HG03280 (cell line): ENCODE data around the gene CLIP2.
"Not testable (repeated sequence)": the region's sequence is repeated elsewhere in the genome, so short reads cannot be mapped to it uniquely, and the experiment has no call there.

Source experiments
- ATAC-seq: cut with Tn5 transposase; IDR thresholded peaks from one replicate; pipeline ENCODE4 v1.9.1; 2021; ENCODE audit warnings: mild to moderate bottlenecking, moderate library complexity; ENCODE audit not compliant: unreplicated experiment

The CLIP2 gene

GRCh38 chr7:74401137-74401859 is 112.1 kb downstream of the CLIP2 start:
- ATAC-seq = no peak

DNA sequence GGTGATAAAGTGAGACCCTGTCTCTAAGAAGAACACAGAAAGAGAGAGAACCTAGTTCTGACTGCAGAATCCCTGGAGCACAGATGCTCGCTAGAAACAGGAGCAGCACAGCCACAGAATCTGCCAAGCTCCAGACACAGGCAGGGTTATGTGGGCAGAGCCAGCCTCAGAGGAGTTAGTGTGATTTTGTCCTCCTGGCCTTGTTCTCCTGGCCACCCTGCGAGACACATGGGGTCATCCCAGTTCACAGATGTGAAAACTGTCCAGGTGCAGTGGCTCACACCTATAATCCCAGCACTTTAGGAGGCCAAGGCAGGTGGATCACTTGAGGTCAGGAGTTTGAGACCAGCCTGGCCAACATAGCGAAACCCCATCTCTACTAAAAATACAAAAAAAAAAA is 113.5 kb downstream of the CLIP2 start:
- ATAC-seq = not testable (repeated sequence)

GRCh38 chr7:74403521-74404387 is 114.5 kb downstream of the CLIP2 start:
- no peak for ATAC-seq

GRCh38 chr7:74404388-74404700 is 115.1 kb downstream of the CLIP2 start:
- no peak for ATAC-seq

- ATAC-seq = no peak
These were observed 115.5 kb downstream of the CLIP2 start for GRCh38 chr7:74404741-74405140.

GRCh38 chr7:74405191-74405898 is 116.1 kb downstream of the CLIP2 start:
- ATAC-seq = no peak

GRCh38 chr7:74405899-74406512 is 116.8 kb downstream of the CLIP2 start:
- no peak for ATAC-seq

DNA sequence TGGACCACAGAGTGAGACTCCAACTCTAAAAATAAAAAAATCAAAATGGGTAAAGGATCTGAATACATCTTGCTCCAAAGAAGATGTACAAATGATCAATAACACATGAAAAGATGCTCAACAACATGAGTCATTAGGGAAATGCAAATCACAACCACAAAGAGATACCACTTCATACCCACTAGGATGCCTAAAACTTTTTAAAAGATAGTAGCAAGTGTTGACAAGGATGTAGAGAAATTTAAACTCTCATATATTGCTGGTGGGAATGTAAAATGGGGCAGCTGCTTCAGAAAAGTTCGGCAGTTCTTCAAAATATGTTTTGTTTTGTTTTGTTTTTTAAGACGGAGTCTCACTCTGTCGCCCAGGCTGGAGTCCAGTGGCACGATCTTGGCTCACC is 118.8 kb downstream of the CLIP2 start:
- no peak for ATAC-seq

DNA sequence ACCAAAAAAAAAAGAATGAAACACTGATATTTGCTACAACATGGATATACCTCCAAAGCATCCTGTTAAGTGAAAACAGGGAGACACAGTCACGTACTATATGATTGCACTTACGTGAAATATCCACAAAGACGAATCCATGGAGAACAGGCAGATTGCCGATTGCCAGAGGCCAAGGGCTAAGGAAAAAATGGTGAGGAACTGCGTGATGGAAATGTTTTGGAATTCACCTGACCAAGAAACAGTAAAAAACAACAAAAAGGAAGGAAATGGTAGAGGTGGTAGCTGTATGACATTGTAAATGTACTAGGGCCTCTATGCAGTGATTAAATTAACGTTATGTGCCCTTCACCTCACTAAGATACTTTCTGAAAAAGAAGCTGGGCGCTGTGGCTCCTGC is 120.4 kb downstream of the CLIP2 start:
- no peak for ATAC-seq

GRCh38 chr7:74410772-74411171 is 121.6 kb downstream of the CLIP2 start:
- no peak for ATAC-seq

GRCh38 chr7:74411571-74411970 is 122.4 kb downstream of the CLIP2 start:
- not testable (repeated sequence) for ATAC-seq

- ATAC-seq = no peak
These were observed 122.8 kb downstream of the CLIP2 start for GRCh38 chr7:74412056-74412455.

- ATAC-seq = no peak
These were observed 123.4 kb downstream of the CLIP2 start for GRCh38 chr7:74412603-74413002.

- ATAC-seq = not testable (repeated sequence)
These were observed 125.6 kb downstream of the CLIP2 start for GRCh38 chr7:74414595-74415333.

- no peak for ATAC-seq
These were observed 128.3 kb downstream of the CLIP2 start for GRCh38 chr7:74417419-74417971.

DNA sequence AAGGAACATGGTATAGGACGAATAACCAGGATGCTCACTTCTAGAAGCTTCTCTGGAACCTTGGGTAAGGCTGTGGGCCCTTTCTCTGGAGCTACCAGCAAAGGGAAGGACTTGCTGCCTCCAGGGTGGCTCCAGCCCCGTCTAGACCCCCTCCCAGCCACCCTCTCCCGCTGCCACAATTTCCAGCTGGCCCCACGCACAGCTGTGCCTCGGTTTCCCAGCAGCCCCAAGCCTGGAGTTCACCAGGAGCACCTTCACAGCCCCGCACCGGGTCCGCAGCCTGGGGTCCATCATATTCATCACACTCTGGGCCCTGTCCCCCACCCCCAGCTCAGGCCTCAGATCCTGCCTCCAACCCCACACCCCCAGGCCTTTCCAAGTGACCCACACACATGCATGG is 128.9 kb downstream of the CLIP2 start:
- ATAC-seq = no peak

GRCh38 chr7:74418538-74418937 is 129.3 kb downstream of the CLIP2 start:
- ATAC-seq = no peak

DNA sequence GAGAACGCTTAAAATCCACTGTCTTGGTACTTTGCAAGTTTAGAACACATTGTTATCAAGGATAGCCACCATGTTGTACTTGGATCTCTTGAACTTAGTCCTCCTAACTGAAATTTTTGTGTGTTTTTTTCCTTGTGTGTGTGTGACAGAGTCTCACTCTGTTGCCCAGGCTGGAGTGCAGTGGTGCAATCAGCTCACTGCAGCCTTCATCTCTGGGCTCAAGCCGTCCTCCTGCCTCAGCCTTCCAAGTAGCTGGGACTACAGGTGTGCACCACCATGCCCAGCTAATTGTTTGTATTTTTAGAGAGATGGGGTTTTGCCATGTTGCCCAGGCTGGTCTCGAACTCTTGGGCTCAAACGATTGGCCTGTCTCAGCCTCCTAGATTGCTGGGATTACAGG is 130.0 kb downstream of the CLIP2 start:
- not testable (repeated sequence) for ATAC-seq

DNA sequence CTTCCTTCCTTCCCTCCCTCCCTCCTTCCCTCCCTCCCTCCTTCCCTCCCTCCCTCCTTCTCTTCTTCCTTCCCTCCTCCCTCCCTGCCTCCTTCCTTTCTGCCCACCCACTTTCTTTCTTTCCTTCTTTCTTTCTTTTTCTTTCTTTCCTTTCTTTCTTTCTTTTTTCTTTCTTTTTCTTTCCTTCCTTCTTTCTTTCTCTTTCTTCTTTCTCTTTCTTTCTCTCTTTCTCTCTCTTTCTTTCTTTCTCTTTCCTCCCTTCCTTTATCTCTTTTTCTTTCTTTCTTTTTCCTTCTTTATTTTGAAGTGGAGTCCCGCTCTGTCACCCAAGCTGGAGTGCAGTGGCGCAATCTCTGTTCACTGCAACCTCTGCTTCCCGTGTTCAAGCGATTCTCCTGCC is 130.8 kb downstream of the CLIP2 start:
- ATAC-seq = no peak

DNA sequence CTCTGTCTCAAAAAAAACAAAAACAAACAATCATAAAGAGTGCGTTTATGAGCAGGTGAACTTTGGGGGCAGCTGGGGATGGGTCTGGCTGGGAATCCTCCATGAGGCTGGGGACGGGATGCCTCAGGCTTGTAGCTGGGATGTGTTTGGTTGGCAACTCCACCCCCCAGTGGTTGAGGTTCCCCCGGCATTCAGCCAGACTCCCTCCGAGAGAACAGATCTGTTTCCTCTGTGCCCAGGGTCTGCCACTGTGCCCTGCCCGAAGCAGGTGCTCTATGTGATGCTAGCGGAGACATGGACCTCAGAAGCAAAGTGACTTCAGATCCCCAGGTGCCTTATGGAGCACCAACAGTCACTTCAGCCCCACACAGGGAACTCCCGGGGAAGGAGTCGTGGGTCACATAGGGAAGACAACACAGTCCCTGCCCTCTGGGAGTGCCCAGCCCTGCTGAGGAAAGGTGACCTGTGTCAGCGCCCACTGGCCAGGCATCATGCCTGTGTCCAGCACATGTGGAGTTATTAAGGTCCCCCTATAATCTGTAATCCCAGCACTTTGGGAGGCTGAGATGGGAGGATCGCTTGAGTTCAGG is 135.2 kb downstream of the CLIP2 start:
- ATAC-seq = no peak
